Right lobe of liver (tissue), 4 donors: Measurements from ENCODE around the gene FOXD1.

Experiments
- POLR2A ChIP-seq: fragments of 450-650 bp; IDR thresholded peaks from one replicate; pipeline ENCODE4 v1.6.1; 2017; ENCODE audit warnings: antibody characterized with exemption, mild to moderate bottlenecking
- TF ChIP-seq, protein P1 (sequence below), 4 donors: fragments of 200-600 bp in 3 of 4; fragments of 450-650 bp in 1 of 4; IDR thresholded peaks; one replicate each; pipeline versions ENCODE4 v1.5.1 to v1.8.0; 2016 to 2022; ENCODE audit warnings: antibody characterized with exemption in 4 of 4, mild to moderate bottlenecking in 2 of 4
- donor health status: DM: no; HTN: no; CAD: no.
- donor health status: DM: no; HTN: no; CAD: no.
- donor health status: DM: no; HTN: yes; CAD: no.

DNA sequence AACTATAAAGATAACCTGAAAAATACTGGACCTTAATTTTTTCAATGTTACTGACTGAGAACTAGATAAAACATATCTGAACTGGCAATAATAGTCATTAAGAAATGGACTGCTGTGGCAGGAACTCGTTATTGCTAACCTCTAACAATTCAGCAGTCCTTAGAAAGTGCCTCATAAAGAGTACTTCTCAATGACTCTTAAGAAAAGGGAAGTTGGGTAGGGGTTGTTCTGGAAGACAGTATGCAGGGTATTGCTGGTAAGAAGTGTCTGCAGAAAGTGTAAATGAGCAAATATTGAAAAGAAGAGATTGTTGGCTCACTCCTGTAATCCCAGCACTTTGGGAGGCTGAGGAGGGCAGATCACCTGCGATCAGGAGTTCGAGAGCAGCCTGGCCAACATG is 27.9 kb downstream of the FOXD1 start:
- TF ChIP-seq, protein P1, sequence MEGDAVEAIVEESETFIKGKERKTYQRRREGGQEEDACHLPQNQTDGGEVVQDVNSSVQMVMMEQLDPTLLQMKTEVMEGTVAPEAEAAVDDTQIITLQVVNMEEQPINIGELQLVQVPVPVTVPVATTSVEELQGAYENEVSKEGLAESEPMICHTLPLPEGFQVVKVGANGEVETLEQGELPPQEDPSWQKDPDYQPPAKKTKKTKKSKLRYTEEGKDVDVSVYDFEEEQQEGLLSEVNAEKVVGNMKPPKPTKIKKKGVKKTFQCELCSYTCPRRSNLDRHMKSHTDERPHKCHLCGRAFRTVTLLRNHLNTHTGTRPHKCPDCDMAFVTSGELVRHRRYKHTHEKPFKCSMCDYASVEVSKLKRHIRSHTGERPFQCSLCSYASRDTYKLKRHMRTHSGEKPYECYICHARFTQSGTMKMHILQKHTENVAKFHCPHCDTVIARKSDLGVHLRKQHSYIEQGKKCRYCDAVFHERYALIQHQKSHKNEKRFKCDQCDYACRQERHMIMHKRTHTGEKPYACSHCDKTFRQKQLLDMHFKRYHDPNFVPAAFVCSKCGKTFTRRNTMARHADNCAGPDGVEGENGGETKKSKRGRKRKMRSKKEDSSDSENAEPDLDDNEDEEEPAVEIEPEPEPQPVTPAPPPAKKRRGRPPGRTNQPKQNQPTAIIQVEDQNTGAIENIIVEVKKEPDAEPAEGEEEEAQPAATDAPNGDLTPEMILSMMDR (IDR thresholded peaks at IDR 0.05): no peak
- no peak for TF ChIP-seq POLR2A
